Nucleus accumbens (tissue), 56 donors: ENCODE results near the gene SDC1.
"Not testable (repeated sequence)": the region's sequence is repeated elsewhere in the genome, so short reads cannot be mapped to it uniquely, and the experiment has no call there.

ENCODE experiments used
- DNase-seq, 56 donors: peaks; one replicate each; lab custom pipeline; 2025; lab: John Stamatoyannopoulos, UW

Gene SDC1

DNA sequence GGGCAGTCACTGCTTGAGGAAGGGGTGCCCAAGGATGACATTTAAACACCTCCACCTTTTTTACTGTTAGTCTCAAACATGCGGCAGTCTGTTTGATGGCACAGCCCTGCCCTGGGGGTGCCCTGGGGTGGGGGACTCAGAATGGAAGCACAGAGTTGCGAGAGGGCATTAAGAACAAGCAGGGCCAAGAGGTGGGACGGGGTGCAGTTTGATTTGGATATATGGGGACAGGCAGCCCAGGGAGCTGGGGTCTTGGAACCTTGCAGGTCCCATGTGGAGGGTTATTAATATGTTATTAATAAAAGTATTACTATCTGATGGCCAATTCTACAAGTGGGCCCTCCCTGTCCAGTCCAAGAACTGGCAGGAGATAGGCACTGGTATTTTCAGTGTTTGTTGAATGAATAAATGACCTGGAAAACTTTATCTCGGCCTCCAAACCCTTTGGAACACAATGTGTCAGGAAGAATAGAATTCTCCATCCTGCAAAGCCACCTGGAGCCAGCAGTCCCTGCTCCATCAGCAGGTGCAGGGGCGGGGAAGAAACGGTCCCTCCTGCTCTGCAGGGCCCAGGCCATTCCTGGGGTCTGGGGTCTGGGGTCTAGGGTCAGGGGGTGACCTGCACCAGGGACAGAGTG is 25.2 kb downstream of the SDC1 start:
- DNase-seq: no peak

- no peak for DNase-seq
Measured at GRCh38 chr2:20198796-20199632, 25.9 kb downstream of the SDC1 start.

- DNase-seq: no peak
Measured at GRCh38 chr2:20198001-20198400, 26.9 kb downstream of the SDC1 start.

DNA sequence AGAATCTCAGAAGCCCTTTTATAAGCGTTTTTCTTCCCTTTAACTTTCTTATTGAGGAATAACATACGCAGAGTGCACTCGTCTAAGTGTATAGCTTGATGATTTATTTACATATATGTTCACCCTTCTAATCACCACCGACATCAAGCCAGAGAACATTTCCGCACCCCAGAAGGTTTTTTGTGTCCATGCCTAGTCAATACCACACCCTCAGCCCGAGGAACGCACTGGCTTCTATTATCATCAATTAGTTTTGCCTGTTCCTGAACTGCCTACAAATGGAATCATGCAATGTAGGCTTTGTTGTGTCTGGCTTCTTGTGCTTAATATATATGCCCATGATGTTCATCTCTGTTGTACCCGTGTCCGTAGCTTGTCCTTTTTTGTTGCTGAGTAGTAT is 27.7 kb downstream of the SDC1 start:
- no peak for DNase-seq

DNA sequence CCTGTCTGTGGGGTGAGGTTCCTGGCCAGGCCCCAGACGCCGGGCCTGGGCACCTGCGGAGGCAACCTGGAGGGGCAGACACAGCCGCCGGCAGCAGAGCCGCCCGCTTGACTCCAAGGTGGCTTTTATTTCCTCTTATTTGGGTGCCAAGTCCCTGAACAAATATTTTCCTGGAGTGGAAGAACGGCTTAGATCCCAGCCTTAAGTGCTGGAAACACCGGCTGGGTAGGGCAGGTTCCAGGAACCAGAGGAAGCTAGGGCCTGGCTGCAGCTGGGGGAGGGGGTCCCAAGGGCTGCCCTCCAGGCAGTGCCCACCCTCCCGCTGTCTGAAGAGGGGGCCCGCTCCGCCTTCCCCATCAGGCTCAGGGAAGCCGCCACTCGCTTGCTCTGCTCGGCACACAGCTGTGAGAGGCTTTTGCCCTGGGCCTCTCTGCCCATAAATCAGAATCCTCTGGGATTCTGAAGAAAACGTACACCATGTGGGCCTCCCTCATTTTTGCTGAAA is 28.2 kb downstream of the SDC1 start:
- no peak for DNase-seq

- DNase-seq: no peak
Measured at GRCh38 chr2:20196053-20196656, 28.8 kb downstream of the SDC1 start.

GRCh38 chr2:20195431-20196033 is 29.4 kb downstream of the SDC1 start:
- no peak for DNase-seq

DNA sequence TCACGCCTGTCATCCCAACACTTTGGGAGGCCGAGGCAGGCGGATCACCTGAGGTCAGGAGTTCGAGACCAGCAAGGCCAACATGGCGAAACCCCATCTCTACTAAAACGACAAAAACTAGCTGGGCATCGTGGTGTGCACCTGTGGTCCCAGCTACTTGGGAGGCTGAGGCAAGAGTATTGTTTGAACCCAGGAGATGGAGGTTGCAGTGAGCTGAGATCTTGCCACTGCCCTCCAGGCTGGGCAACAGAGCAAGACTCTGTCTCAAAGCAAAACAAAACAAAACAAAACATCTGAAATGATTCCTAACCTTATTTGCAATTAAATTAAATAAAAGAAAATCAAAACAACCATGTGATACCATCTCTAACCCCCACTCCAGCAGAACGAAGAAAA is 29.9 kb downstream of the SDC1 start:
- not testable (repeated sequence) for DNase-seq

DNA sequence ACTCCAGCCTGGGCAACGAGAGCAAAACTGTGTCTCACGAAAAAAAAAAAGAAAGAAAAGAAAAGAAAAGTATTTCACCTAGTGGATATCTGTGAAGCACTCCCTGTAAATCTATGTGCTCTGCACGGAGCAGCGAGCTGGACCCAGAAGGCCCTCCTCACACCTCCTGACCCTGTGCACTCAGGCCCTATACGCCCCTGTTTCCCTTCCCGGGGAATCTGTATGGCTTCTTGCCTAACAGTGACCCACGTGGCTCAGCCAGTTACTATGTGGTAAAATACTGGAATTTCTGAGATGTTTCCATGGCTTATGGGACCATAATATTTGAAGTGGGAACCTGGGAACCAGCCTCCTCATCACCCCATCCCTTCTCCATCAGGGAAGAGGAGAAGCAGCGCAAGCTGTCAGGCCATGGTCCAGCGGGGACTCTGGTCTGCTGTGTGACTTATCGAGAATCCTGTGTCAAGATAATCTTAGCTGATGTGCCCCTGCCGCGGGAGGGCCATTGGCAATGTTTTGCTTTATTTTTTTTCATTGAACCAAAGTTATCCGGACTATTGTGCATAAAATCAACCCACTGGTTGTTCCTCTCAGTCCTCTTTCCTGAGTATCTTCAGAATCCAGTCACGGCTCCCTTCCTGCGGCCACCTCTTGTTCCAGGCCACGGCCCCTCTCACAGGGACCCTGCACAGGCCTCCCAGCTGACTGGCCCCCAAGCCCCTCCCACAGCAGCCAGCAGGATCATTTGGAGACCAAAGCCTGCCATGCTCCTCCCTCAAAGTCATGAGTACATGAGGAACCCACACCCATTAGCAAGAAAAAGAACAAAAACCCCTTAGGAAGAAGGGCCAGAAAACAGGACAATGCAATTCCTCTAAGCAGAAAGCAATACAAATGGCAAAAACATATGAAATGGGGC is 30.6 kb downstream of the SDC1 start:
- no peak for DNase-seq

DNA sequence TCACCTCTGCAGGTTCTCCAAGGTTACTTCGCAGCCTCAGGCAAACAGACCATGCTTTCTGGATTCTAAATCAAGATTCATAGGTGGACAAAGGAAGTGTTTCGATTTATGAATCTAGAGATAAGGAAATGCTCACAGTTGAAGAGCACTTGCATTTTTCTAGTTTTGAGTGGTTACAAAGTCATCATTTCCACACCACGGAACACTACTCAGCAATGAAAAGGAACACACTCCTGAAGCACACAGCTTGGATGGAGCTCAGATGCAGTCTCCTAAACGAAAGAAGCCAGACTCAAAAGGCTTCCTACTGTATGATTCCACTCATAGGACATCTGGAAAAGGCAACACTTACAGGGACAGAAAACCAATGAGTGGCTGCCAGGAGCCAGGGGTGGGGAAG is 31.7 kb downstream of the SDC1 start:
- DNase-seq: no peak

DNA sequence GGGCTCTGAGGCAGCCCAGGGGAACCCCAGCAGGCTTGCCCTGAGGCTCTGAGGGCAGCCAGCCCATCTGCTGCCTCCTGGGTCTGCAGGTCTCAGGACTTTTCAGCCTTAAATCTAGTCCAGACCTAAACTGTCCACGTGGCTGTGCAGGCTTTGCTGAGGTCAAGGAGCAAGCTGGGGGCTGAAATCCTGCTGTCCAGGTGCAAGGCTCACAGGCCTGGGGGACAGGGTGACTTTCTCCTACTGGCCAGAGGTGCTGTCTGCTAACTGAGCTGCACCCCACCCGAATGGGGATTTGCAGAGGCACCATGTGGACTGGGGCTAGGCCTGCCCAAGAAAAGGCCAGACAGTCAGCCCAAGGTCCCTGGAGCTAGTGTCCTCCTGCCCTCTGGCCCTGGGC is 32.1 kb downstream of the SDC1 start:
- DNase-seq: no peak

DNA sequence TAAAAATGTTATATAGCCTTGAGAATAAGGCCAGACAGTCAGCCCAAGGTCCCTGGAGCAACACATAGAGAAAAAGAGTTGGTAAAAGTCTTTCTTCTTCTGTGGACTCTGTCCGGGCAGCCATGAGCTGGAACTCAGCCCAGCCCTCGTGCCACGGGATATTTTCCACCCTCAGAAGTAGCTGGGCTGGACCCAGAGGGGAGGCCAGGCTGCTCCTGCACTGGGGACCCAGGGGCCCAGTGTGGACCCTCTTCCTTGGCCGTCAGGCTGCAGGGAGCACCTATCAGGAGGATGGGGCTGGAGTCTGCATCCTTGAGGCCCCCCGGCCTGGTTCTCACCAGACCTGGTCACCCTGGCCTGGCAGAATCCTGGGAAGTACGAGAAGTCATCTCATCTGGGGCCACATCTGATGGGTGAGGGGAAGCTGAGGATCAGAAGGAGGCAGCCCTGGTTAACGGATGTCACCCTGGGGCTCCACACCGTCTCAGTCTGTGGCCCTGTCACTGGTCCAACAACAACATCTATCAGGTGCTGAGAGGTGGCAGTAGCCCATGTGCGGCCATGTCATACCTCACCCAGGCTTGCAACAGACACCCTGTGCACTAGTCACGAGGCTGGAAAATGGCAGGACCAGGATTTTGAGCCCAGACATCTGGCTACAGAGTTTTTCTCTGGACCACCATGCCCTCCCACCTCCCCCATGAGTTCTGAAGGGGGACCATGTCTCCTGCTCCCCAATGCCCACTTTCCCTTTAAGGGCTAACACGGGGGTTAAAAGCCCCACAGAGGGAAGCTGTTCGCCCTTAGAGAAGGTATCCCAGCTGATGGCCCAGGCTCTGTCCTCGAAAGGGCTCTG is 33.0 kb downstream of the SDC1 start:
- DNase-seq: no peak

DNA sequence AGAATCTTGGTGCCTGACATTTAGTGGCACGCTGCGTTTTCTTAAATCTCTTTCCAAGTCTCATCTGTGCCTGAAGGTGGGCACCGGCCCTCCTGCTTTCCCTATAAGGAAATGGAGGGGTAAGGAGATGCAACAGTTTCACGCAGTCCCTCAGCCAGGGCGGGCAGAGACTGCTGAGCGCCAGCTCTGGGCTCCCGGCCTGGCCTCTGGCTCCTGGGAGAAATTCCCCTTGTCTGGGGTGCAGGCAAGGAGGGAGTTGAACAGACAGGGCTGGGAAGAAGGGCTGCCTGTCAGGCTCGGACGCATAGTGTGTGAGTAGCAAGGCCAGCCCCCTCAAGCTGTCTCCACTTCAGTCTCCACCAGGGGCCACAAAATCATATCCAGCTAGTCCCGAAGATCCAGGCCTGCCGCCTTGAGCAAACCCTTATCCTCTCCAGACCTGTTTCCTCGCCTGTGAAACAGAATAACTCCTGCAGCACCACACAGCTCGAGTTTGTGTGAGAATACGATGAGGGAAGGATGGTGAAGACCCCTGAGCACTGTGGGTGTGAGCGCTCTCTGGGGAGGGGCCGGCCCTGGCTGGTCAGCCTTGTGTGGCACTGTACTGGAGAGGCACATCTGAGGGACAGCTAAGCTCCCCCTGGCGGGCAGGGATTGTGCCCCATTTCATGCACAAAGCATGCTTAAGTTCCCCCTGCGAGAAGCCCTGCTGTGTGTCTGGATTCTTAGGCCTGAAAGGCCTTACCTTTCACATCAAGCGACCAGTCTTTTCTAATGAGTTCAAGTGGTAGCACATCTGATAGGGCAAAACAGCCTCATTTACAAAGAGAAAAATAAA is 33.8 kb downstream of the SDC1 start:
- DNase-seq: peak in 1 of 56 donors; percentile 12

- DNase-seq: no peak
Measured at GRCh38 chr2:20190170-20190569, 34.8 kb downstream of the SDC1 start.

DNA sequence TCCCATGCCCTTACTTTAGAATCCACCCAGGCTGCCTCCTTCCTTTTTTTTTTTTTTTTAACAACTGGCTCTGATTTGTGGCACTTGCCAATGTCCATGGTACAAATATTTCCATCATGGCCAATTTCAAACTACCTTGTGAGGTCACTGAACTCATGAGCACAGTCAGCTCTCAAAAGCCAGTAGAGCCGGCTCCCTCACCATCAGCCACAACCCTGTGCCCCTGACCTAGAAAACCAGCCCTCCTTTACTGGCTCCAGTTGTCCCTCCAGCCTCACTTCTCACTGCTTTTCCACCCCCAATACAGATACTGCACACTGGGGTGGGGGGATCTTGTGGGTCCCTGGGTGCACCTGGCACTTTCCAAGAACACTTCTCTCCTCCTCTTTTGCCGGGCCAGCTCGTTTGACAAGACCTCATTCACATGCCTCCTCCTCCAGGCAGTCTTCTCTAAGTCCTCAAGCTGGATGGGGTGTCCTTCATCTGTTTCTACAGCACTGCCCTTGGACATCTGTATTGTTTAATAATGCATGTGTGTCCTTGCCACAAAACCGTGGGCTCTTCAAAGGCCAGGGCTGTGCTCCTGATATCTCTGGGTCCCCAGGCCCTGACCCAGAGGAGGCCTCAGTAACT is 35.5 kb downstream of the SDC1 start:
- DNase-seq: no peak

DNA sequence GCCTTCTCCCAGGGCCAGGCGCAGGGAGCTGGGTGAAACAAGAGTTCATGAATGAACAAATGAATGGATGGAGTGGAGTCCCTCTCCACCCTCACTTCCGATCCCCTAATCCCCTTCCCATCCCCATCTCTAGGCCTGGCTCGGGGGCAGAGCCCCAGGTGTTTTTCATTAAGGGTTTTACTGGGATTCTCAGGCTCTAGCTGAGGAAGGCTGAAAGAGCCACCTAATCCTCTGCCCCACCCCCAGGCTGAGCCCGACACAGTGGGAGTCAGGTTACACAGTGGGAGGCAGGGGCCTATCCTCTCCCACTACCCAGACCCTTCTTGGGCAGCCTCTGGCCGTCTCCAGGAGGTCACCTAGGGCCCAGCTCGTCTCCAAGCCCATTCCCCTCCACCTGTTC is 36.1 kb downstream of the SDC1 start:
- DNase-seq: no peak

DNA sequence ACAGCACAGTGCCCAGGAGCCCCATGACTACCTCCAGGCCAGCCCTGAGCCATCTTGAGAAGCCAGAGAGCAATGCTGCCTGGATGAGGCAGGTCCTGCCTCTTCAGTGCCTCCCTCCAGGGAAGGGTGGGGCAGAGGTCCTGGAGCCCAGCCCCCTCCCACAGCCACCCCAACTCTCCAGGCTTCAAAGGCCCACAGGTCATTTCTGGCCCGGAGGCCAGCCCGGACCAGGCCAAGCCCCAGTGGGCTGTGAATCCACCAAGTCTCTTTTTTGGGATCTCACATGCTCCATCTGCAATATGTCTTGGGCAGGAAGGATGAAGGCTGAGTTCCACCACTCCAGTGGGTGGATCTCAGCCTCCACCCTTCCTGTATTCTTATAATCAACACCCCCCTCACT is 36.7 kb downstream of the SDC1 start:
- DNase-seq: no peak

DNA sequence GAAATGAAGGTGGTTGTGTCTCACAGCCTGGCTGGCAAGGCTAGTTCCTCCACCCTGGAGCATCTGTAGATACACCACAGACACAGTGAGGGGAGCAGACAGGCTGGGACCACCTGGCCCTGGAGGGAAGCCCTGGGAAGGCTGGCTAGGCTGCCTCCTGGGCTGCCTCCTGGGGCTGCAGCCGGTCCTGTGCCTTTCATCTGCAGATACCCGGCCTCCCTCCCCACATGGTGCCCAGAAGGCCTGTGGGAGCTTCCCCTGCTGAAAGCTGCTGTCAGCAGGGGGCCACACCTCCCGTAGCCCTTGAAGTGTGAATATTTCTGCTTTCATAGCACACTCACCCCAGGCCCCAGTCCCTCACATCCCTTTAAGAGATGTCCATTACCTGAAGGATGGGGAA is 37.6 kb downstream of the SDC1 start:
- DNase-seq: no peak
